Measurements from ENCODE around the gene PGK1.

DNA sequence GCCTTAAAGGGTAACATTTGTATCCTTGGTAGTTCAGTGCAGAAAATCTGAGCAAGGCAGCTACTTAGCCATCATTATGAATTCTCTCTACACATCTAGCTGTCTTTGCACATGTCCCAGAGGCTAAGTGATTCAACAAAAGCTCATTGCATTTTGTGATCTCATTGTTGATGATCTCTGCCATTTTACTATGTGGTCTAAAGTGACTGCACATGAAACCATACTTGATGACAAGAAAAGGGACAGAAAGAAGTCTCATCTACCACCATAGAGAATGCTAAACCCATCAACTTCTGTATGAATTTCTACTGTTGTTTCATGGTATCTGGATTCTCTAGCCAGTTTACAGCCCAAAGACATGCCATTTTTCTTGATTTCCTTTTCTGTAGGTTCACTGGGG lies 5.9 kb upstream of the PGK1 start:
- no peak for TF ChIP-seq POLR2A (IDR thresholded peaks at IDR 0.05)
- TF ChIP-seq POLR2AphosphoS5 (IDR thresholded peaks at IDR 0.05): no peak
- no peak for TF ChIP-seq EP300 (IDR thresholded peaks at IDR 0.05)
- TF ChIP-seq CTCF (IDR thresholded peaks at IDR 0.05): no peak
